Measurements from ENCODE around the gene MTA1.

- TF ChIP-seq CTCF (conservative IDR thresholded peaks at IDR 0.05; ENCODE audit: low read length) (no peak), EZH2phosphoT487 (IDR thresholded peaks at IDR 0.05; ENCODE audit: borderline replicate concordance, low read depth, low read length) (no peak)
These were observed 63.9 kb downstream of the MTA1 start for GRCh38 chr14:105483300-105484068.

Data from OCI-LY7 (cell line).